K562 (cell line): Measurements from ENCODE around the gene TBCCD1. TPM values are rescaled to one million over a fixed set of nuclear protein-coding genes. Genes with fewer than 3 reads are reported as not detected.
A peak's percentile ranks its signal among the peaks of the same experiment; 100 is the strongest.

Experiments
- CBX5 ChIP-seq: IDR thresholded peaks from 2 replicates; pipeline ENCODE4 v1.6.1; 2014; ENCODE audit warnings: low read depth, borderline replicate concordance
- E2F1 ChIP-seq: sonication (generic); formaldehyde crosslinking; IDR thresholded peaks from 2 replicates; pipeline ENCODE4 v1.8.1; 2023; ENCODE audit warnings: mild to moderate bottlenecking, missing genetic modification reagents, moderate library complexity
- EHMT2 ChIP-seq: fragments of 450-650 bp; IDR thresholded peaks from 2 replicates; pipeline ENCODE4 v1.6.1; 2018; ENCODE audit warnings: antibody characterized with exemption
- FOXM1 ChIP-seq, 2 experiments: fragments of 450-650 bp in 1 of 2; sonication (generic) in 1 of 2; formaldehyde crosslinking in 1 of 2; IDR thresholded peaks; 2 replicates each; pipeline versions ENCODE4 v1.6.1 to v1.9.0; 2017 to 2022; ENCODE audit warnings: low read depth in 2 of 2, mild to moderate bottlenecking in 2 of 2, missing genetic modification reagents in 1 of 2, moderate library complexity in 1 of 2
- HDAC8 ChIP-seq: fragments of 450-650 bp; IDR thresholded peaks from 2 replicates; pipeline ENCODE4 v1.6.1; 2016; ENCODE audit warnings: mild to moderate bottlenecking, missing genetic modification characterization, moderate library complexity, missing compliant biosample characterization
- HMBOX1 ChIP-seq: sonication (generic); IDR thresholded peaks from 2 replicates; pipeline ENCODE4 v1.6.1; 2016
- MTA1 ChIP-seq: fragments of 450-650 bp; IDR thresholded peaks from 2 replicates; pipeline ENCODE4 v1.6.1; 2017; ENCODE audit warnings: borderline replicate concordance
- NCOA2 ChIP-seq, 2 experiments: fragments of 450-650 bp; IDR thresholded peaks; 2 replicates each; pipeline ENCODE4 v1.6.1; 2018; ENCODE audit warnings: mild to moderate bottlenecking in 2 of 2, moderate library complexity in 1 of 2; ENCODE audit not compliant: partially characterized antibody in 2 of 2
- POLR2B ChIP-seq: fragments of 450-650 bp; IDR thresholded peaks from 2 replicates; pipeline ENCODE4 v1.6.1; 2018; ENCODE audit warnings: low read depth; ENCODE audit not compliant: partially characterized antibody
- PRDM10 ChIP-seq: fragments of 450-650 bp; IDR thresholded peaks from 2 replicates; pipeline ENCODE4 v1.6.1; 2018; ENCODE audit not compliant: partially characterized antibody
- RBFOX2 ChIP-seq: fragments of 200-400 bp; formaldehyde crosslinking; IDR thresholded peaks from 2 replicates; pipeline ENCODE4 v1.6.1; 2017; ENCODE audit warnings: low read depth, mild to moderate bottlenecking, low read length, moderate library complexity
- RUNX1 ChIP-seq: sonication (generic); IDR thresholded peaks from 2 replicates; pipeline ENCODE4 v1.6.1; 2016; ENCODE audit warnings: antibody characterized with exemption, low read depth
- SIN3A ChIP-seq, 2 experiments: fragments of 150-350 bp in 1 of 2; IDR thresholded peaks; 2 replicates each; pipeline ENCODE4 v1.6.1; 2011 to 2016; ENCODE audit warnings: borderline replicate concordance in 2 of 2, low read depth in 2 of 2, low read length in 2 of 2, mild to moderate bottlenecking in 2 of 2, moderate library complexity in 2 of 2; ENCODE audit not compliant: control insufficient read depth in 1 of 2
- TOE1 ChIP-seq, 2 experiments: fragments of 450-650 bp in 1 of 2; sonication (generic) in 1 of 2; formaldehyde crosslinking in 1 of 2; IDR thresholded peaks; 2 replicates each; pipeline versions ENCODE4 v1.7.1 to v1.8.0; 2016 to 2022; ENCODE audit warnings: borderline replicate concordance in 2 of 2, mild to moderate bottlenecking in 2 of 2, antibody characterized with exemption in 1 of 2, inconsistent platforms in 1 of 2, low read depth in 1 of 2, missing genetic modification reagents in 1 of 2, moderate library complexity in 1 of 2
- ZFP1 ChIP-seq: fragments of 450-650 bp; formaldehyde crosslinking; IDR thresholded peaks from 2 replicates; pipeline ENCODE4 v1.4.0; 2020; ENCODE audit warnings: mild to moderate bottlenecking, mixed read lengths
- ZFX ChIP-seq: sonication (generic); formaldehyde crosslinking; IDR thresholded peaks from 2 replicates; pipeline ENCODE4 v1.8.0; 2022; ENCODE audit warnings: mild to moderate bottlenecking, missing genetic modification reagents, moderate library complexity
- ZKSCAN8 ChIP-seq: fragments of 200-800 bp; sonication (Bioruptor generic); IDR thresholded peaks from 2 replicates; pipeline ENCODE4 v1.6.1; 2016; ENCODE audit warnings: missing genetic modification characterization, missing compliant biosample characterization
- ZNF511 ChIP-seq: sonication (generic); formaldehyde crosslinking; IDR thresholded peaks from 2 replicates; pipeline ENCODE4 v1.8.0; 2022; ENCODE audit warnings: mild to moderate bottlenecking, missing genetic modification reagents
- ZNF717 ChIP-seq: fragments of 250-450 bp; sonication (Bioruptor Pico); IDR thresholded peaks from 2 replicates; pipeline ENCODE4 v1.5.0; 2021
- polyA plus RNA-seq, 8 experiments: library from polyadenylated mRNA; depleted of rRNA in 4 of 8; stranded (reverse) in 5 of 8; unstranded in 3 of 8; fragments of >200 nt; fragmentation: Nextera tagmentation in 2 of 8; fragmentation: Illumina TruSeq in 1 of 8; extraction: Ambion mirVana in 2 of 8; extraction: Trizol in 1 of 8; gene quantifications; 2 replicates each; pipeline versions ENCODE4 v1.2.1 to v1.2.3, GENCODE V29; 2011 to 2014; ENCODE audit warnings: inconsistent platforms in 1 of 8, missing spikeins in 1 of 8
- total RNA-seq, 7 experiments: library from RNA; depleted of rRNA in 6 of 7; stranded (reverse); fragments of >200 nt in 6 of 7; fragmentation: Illumina TruSeq in 2 of 7; extraction: Trizol in 2 of 7; gene quantifications; 2 replicates each; pipeline versions ENCODE4 v1.2.1 to v1.2.3, GENCODE V29; 2011 to 2021; ENCODE audit warnings: low replicate concordance in 1 of 7

The TBCCD1 gene
- total and polyA plus RNA-seq, 9 of the 15 experiments (the other 6 are each of a cell fraction or from before 2014, with no cell fraction given) = 17.7 to 31.1 (median 21.2) TPM

- TF ChIP-seq NCOA2 (IDR thresholded peaks at IDR 0.05; ENCODE audit: partially characterized antibody in 2 of 2) (no peak), ZKSCAN8 (CRISPR knock-in tag) (no peak), PRDM10 (peak; percentile 44), E2F1 (peak; percentile 59; the same call in 1 of the 2 replicates), RUNX1 (no peak), HDAC8 (no peak), ZFX (CRISPR knock-in tag) (peak; percentile 71), RBFOX2 (peak; percentile 94), ZFP1 (CRISPR knock-in tag) (no peak), POLR2B (peak; percentile 92), FOXM1 (IDR thresholded peaks at IDR 0.05; ENCODE audit: low read depth) (peak; percentile 51; the same call in 1 of the 2 replicates), FOXM1 (CRISPR knock-in tag; IDR thresholded peaks at IDR 0.05; ENCODE audit: low read depth) (0 out of 2 replicates have a peak, but pooled peaks have one; percentile 19), SIN3A (IDR thresholded peaks at IDR 0.05; ENCODE audit: borderline replicate concordance in 2 of 2, control insufficient read depth in 1 of 2, low read depth in 2 of 2, low read length in 2 of 2) (peak in 1 of 2 experiments; percentile 82; a peak in 2 of 4 replicates), EHMT2 (no peak), CBX5 (no peak), ZNF511 (CRISPR knock-in tag) (peak; percentile 23; the same call in 1 of the 2 replicates), MTA1 (peak; percentile 99), TOE1 (IDR thresholded peaks at IDR 0.05; ENCODE audit: borderline replicate concordance) (no peak), TOE1 (CRISPR knock-in tag; IDR thresholded peaks at IDR 0.05; ENCODE audit: borderline replicate concordance, low read depth) (no peak), ZNF717 (CRISPR knock-in tag) (no peak), HMBOX1 (no peak)
These were observed 3.2 kb upstream of the TBCCD1 start, which contains the start of gene DNAJB11 (continued) for GRCh38 chr3:186570096-186570940.
